Measurements from ENCODE around the gene CFAP299.

Gene CFAP299

DNA sequence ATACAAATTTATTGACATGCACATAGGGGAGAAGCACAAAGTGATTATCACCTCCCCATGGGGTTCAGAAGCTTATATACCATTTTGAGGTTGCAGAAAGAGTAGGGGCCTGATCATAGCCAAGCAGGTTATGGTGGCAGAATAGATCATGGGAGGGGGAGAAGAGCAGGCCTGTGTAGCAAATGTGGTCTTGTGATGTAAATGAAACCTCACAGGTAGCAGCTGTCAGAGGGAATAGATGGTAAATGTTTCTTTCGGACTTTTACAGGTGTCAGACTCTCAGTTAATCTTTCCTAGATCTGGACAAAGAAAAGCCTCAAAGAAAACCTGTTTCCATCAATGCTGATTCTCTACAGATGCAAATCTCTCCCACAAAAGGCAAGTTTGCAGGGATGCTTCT, 84.4 kb downstream of the CFAP299 start:
- H3K27ac ChIP-seq (replicated peaks; ENCODE audit: low read length): no peak overlapping the region
- H4K8ac ChIP-seq (ENCODE audit: low read depth, low read length): no peak overlapping the region
- H2AK5ac ChIP-seq (ENCODE audit: low read depth, low read length): no peak overlapping the region
- H3K23ac ChIP-seq (ENCODE audit: low read depth, low read length, poor library complexity): no peak overlapping the region
- no peak overlapping the region for H2BK120ac ChIP-seq (ENCODE audit: low read depth, low read length)
- H3K4me2 ChIP-seq (ENCODE audit: insufficient read depth, low read length, poor library complexity, severe bottlenecking): no peak overlapping the region
- H3K9ac ChIP-seq (ENCODE audit: low read depth, low read length, poor library complexity): no peak overlapping the region
- no peak overlapping the region for H2BK12ac ChIP-seq (ENCODE audit: low read length)
- H3K27me3 ChIP-seq (ENCODE audit: control insufficient read depth in 3 of 3, insufficient read depth in 3 of 3, low read depth in 1 of 3, low read length in 3 of 3): no peaks in the 10 kb centered on the region
- H3K14ac ChIP-seq (ENCODE audit: low read length): no peak overlapping the region
- H3K36me3 ChIP-seq (replicated peaks in 1 of 2; ENCODE audit: control insufficient read depth in 2 of 2, insufficient read depth in 2 of 2, low read length in 2 of 2): no peaks in the 10 kb centered on the region
- WGBS, 2 donors (ENCODE audit: extremely low coverage in 2 of 2, insufficient read length in 2 of 2, insufficient replicate concordance in 1 of 2): no CpG with 5 or more reads among the region's 1 CpG
- no peak overlapping the region for H2BK15ac ChIP-seq (ENCODE audit: low read length)
- no peak overlapping the region for H2AFZ ChIP-seq (ENCODE audit: low read length)
- H3K9me3 ChIP-seq (replicated peaks in 1 of 2; ENCODE audit: control insufficient read depth in 2 of 2, insufficient read depth in 1 of 2, low read depth in 1 of 2, low read length in 2 of 2): no peaks in the 10 kb centered on the region
- H4K91ac ChIP-seq (ENCODE audit: low read depth, low read length, poor library complexity): no peak overlapping the region
- no peak overlapping the region for H3K18ac ChIP-seq (ENCODE audit: low read length)
- H3K4me3 ChIP-seq (ENCODE audit: low read length in 2 of 2): no peak overlapping the region
- no peak overlapping the region for H3K4ac ChIP-seq (ENCODE audit: low read length)
- DNase-seq (ENCODE audit: low spot score): no peak
- H3K4me1 ChIP-seq (ENCODE audit: control insufficient read depth in 2 of 2, insufficient read depth in 1 of 2, low read depth in 1 of 2, low read length in 2 of 2): no peaks in the 10 kb centered on the region
- no peak overlapping the region for H2BK5ac ChIP-seq (ENCODE audit: low read length)
- no peaks in the 10 kb centered on the region for H3K79me1 ChIP-seq (ENCODE audit: low read depth, low read length)

DNA sequence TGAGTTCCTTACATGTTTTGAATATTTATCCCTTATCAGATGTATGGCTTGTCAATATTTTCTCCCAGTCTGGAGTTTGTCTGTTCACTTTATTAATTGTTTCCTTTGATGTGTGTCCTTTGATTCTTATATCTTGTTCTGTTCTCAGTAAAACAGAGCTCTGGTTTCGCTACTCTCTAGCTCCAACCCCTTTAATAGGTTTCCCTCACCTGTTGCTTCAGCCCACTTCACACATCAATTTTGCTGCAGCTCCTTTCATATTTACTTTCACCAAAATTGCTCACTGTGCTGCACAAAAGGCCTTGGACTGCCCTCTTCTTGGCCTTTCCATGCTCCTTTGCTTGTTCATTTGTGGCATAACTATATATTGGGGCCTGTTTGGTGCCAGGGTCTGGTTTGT, 85.1 kb downstream of the CFAP299 start:
- Histone ChIP-seq H2AFZ (ENCODE audit: low read length) (no peak overlapping the region), H3K9me3 (replicated peaks in 1 of 2; ENCODE audit: control insufficient read depth in 2 of 2, insufficient read depth in 1 of 2, low read depth in 1 of 2, low read length in 2 of 2) (no peaks in the 10 kb centered on the region), H3K9ac (ENCODE audit: low read depth, low read length, poor library complexity) (no peak overlapping the region), H3K14ac (ENCODE audit: low read length) (no peak overlapping the region), H3K4ac (ENCODE audit: low read length) (no peak overlapping the region), H2BK15ac (ENCODE audit: low read length) (no peak overlapping the region), H3K23ac (ENCODE audit: low read depth, low read length, poor library complexity) (no peak overlapping the region), H3K4me2 (ENCODE audit: insufficient read depth, low read length, poor library complexity, severe bottlenecking) (no peak overlapping the region), H3K18ac (ENCODE audit: low read length) (no peak overlapping the region), H3K27ac (replicated peaks; ENCODE audit: low read length) (no peak overlapping the region), H2BK120ac (ENCODE audit: low read depth, low read length) (no peak overlapping the region), H4K8ac (ENCODE audit: low read depth, low read length) (no peak overlapping the region), H3K4me3 (ENCODE audit: low read length in 2 of 2) (no peak overlapping the region), H2AK5ac (ENCODE audit: low read depth, low read length) (no peak overlapping the region), H2BK12ac (ENCODE audit: low read length) (no peak overlapping the region), H3K79me1 (ENCODE audit: low read depth, low read length) (no peaks in the 10 kb centered on the region), H3K4me1 (ENCODE audit: control insufficient read depth in 2 of 2, insufficient read depth in 1 of 2, low read depth in 1 of 2, low read length in 2 of 2) (no peaks in the 10 kb centered on the region), H4K91ac (ENCODE audit: low read depth, low read length, poor library complexity) (no peak overlapping the region), H3K27me3 (ENCODE audit: control insufficient read depth in 3 of 3, insufficient read depth in 3 of 3, low read depth in 1 of 3, low read length in 3 of 3) (no peaks in the 10 kb centered on the region), H2BK5ac (ENCODE audit: low read length) (no peak overlapping the region), H3K36me3 (replicated peaks in 1 of 2; ENCODE audit: control insufficient read depth in 2 of 2, insufficient read depth in 2 of 2, low read length in 2 of 2) (no peaks in the 10 kb centered on the region)
- no CpG with 5 or more reads among the region's 1 CpG for WGBS, 2 donors (ENCODE audit: extremely low coverage in 2 of 2, insufficient read length in 2 of 2, insufficient replicate concordance in 1 of 2)
- DNase-seq (ENCODE audit: low spot score): no peak

- H3K4me3 ChIP-seq (ENCODE audit: low read length in 2 of 2): no peak overlapping the region
- H2BK15ac ChIP-seq (ENCODE audit: low read length): no peak overlapping the region
- no peaks in the 10 kb centered on the region for H3K4me1 ChIP-seq (ENCODE audit: control insufficient read depth in 2 of 2, insufficient read depth in 1 of 2, low read depth in 1 of 2, low read length in 2 of 2)
- WGBS, 2 donors (ENCODE audit: extremely low coverage in 2 of 2, insufficient read length in 2 of 2, insufficient replicate concordance in 1 of 2): no CpG with 5 or more reads among the region's 1 CpG
- no peak overlapping the region for H2BK5ac ChIP-seq (ENCODE audit: low read length)
- H3K14ac ChIP-seq (ENCODE audit: low read length): no peak overlapping the region
- no peak overlapping the region for H3K23ac ChIP-seq (ENCODE audit: low read depth, low read length, poor library complexity)
- H3K4ac ChIP-seq (ENCODE audit: low read length): no peak overlapping the region
- H3K36me3 ChIP-seq (replicated peaks in 1 of 2; ENCODE audit: control insufficient read depth in 2 of 2, insufficient read depth in 2 of 2, low read length in 2 of 2): no peaks in the 10 kb centered on the region
- H3K79me1 ChIP-seq (ENCODE audit: low read depth, low read length): no peaks in the 10 kb centered on the region
- H3K9me3 ChIP-seq (replicated peaks in 1 of 2; ENCODE audit: control insufficient read depth in 2 of 2, insufficient read depth in 1 of 2, low read depth in 1 of 2, low read length in 2 of 2): no peaks in the 10 kb centered on the region
- DNase-seq (ENCODE audit: low spot score): no peak
- no peak overlapping the region for H3K27ac ChIP-seq (replicated peaks; ENCODE audit: low read length)
- H2AFZ ChIP-seq (ENCODE audit: low read length): no peak overlapping the region
- H4K8ac ChIP-seq (ENCODE audit: low read depth, low read length): no peak overlapping the region
- no peak overlapping the region for H3K18ac ChIP-seq (ENCODE audit: low read length)
- no peak overlapping the region for H3K4me2 ChIP-seq (ENCODE audit: insufficient read depth, low read length, poor library complexity, severe bottlenecking)
- no peak overlapping the region for H2AK5ac ChIP-seq (ENCODE audit: low read depth, low read length)
- H2BK120ac ChIP-seq (ENCODE audit: low read depth, low read length): no peak overlapping the region
- H2BK12ac ChIP-seq (ENCODE audit: low read length): no peak overlapping the region
- H3K9ac ChIP-seq (ENCODE audit: low read depth, low read length, poor library complexity): no peak overlapping the region
- H4K91ac ChIP-seq (ENCODE audit: low read depth, low read length, poor library complexity): no peak overlapping the region
- no peaks in the 10 kb centered on the region for H3K27me3 ChIP-seq (ENCODE audit: control insufficient read depth in 3 of 3, insufficient read depth in 3 of 3, low read depth in 1 of 3, low read length in 3 of 3)
Measured at GRCh38 chr4:80422727-80423404, 87.3 kb downstream of the CFAP299 start.

- WGBS, 2 donors (ENCODE audit: extremely low coverage in 2 of 2, insufficient read length in 2 of 2, insufficient replicate concordance in 1 of 2): no CpG with 5 or more reads among the region's 3 CpGs
- Histone ChIP-seq H3K4me2 (ENCODE audit: insufficient read depth, low read length, poor library complexity, severe bottlenecking) (no peak overlapping the region), H2BK15ac (ENCODE audit: low read length) (no peak overlapping the region), H3K4ac (ENCODE audit: low read length) (no peak overlapping the region), H3K14ac (ENCODE audit: low read length) (no peak overlapping the region), H3K18ac (ENCODE audit: low read length) (no peak overlapping the region), H4K91ac (ENCODE audit: low read depth, low read length, poor library complexity) (no peak overlapping the region), H3K27ac (replicated peaks; ENCODE audit: low read length) (no peak overlapping the region), H3K27me3 (ENCODE audit: control insufficient read depth in 3 of 3, insufficient read depth in 3 of 3, low read depth in 1 of 3, low read length in 3 of 3) (no peaks in the 10 kb centered on the region), H3K36me3 (replicated peaks in 1 of 2; ENCODE audit: control insufficient read depth in 2 of 2, insufficient read depth in 2 of 2, low read length in 2 of 2) (no peaks in the 10 kb centered on the region), H2BK120ac (ENCODE audit: low read depth, low read length) (no peak overlapping the region), H3K4me1 (ENCODE audit: control insufficient read depth in 2 of 2, insufficient read depth in 1 of 2, low read depth in 1 of 2, low read length in 2 of 2) (no peaks in the 10 kb centered on the region), H2AK5ac (ENCODE audit: low read depth, low read length) (no peak overlapping the region), H4K8ac (ENCODE audit: low read depth, low read length) (no peak overlapping the region), H3K9ac (ENCODE audit: low read depth, low read length, poor library complexity) (no peak overlapping the region), H3K79me1 (ENCODE audit: low read depth, low read length) (no peaks in the 10 kb centered on the region), H2BK5ac (ENCODE audit: low read length) (no peak overlapping the region), H3K4me3 (ENCODE audit: low read length in 2 of 2) (no peak overlapping the region), H2AFZ (ENCODE audit: low read length) (no peak overlapping the region), H3K9me3 (replicated peaks in 1 of 2; ENCODE audit: control insufficient read depth in 2 of 2, insufficient read depth in 1 of 2, low read depth in 1 of 2, low read length in 2 of 2) (no peaks in the 10 kb centered on the region), H3K23ac (ENCODE audit: low read depth, low read length, poor library complexity) (no peak overlapping the region), H2BK12ac (ENCODE audit: low read length) (no peak overlapping the region)
- no peak for DNase-seq (ENCODE audit: low spot score)
Measured at GRCh38 chr4:80423553-80424224, 88.2 kb downstream of the CFAP299 start.

Data from neuronal stem cell (in vitro differentiated cells).